ENCODE data around the gene RELL2.

DNA sequence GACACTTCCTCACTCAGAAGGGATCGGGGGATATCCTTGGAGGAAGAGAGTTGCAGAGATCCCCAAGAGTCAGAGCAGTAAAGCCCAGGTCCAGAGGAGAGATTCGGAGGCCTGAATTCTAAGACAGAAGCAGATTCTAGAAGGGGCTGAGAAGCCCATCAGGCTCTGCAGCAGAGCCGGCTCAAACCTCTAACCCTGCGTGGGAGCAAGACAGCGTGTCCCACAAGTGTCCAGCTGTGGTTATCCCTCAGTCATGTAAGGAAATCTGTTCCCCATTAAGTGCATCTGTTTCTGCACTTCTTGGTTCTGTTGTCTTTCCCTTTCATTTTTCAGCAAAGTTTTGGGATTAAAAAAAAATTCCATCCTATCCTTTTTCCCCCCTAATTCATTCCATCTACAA is 13.2 kb upstream of the RELL2 start:
- TF ChIP-seq TCF7L2 (IDR thresholded peaks at IDR 0.05; ENCODE audit: low read depth, low read length) = no peak
- TF ChIP-seq, protein P1, sequence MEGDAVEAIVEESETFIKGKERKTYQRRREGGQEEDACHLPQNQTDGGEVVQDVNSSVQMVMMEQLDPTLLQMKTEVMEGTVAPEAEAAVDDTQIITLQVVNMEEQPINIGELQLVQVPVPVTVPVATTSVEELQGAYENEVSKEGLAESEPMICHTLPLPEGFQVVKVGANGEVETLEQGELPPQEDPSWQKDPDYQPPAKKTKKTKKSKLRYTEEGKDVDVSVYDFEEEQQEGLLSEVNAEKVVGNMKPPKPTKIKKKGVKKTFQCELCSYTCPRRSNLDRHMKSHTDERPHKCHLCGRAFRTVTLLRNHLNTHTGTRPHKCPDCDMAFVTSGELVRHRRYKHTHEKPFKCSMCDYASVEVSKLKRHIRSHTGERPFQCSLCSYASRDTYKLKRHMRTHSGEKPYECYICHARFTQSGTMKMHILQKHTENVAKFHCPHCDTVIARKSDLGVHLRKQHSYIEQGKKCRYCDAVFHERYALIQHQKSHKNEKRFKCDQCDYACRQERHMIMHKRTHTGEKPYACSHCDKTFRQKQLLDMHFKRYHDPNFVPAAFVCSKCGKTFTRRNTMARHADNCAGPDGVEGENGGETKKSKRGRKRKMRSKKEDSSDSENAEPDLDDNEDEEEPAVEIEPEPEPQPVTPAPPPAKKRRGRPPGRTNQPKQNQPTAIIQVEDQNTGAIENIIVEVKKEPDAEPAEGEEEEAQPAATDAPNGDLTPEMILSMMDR (IDR thresholded peaks at IDR 0.05) = no peak
- TF ChIP-seq POLR2AphosphoS5 (IDR thresholded peaks at IDR 0.05; ENCODE audit: low read depth, low read length) = no peak
- TF ChIP-seq SIN3A (IDR thresholded peaks at IDR 0.05; ENCODE audit: borderline replicate concordance, insufficient read depth, low read depth, low read length) = no peak
